H9 (cell line): Measurements from ENCODE around the gene OCSTAMP. TPM values are rescaled to one million over a fixed set of nuclear protein-coding genes. Genes with fewer than 3 reads are reported as not detected.

ENCODE experiments used
- DNase-seq: peaks from one replicate; pipeline ENCODE4 v3.0.0-alpha.2; 2017
- H2AFZ ChIP-seq: one replicate; pipeline ENCODE4 v1.6.1; 2013; ENCODE audit warnings: mild to moderate bottlenecking, low read length, control low read depth, moderate library complexity
- H2AK5ac ChIP-seq: 2 replicates; pipeline ENCODE4 v1.6.1; 2013; ENCODE audit warnings: low read length, control low read depth, mixed read lengths; ENCODE audit not compliant: insufficient read length
- H2BK120ac ChIP-seq: one replicate; pipeline ENCODE4 v1.6.1; 2013; ENCODE audit warnings: low read depth, mild to moderate bottlenecking, low read length, control low read depth, inconsistent platforms; ENCODE audit not compliant: poor library complexity, severe bottlenecking
- H2BK12ac ChIP-seq: 2 replicates; pipeline ENCODE4 v1.6.1; 2013; ENCODE audit warnings: low read length, control low read depth, mixed read lengths, low read depth; ENCODE audit not compliant: insufficient read length
- H2BK15ac ChIP-seq: 2 replicates; pipeline ENCODE4 v1.6.1; 2013; ENCODE audit warnings: low read depth, low read length, control low read depth
- H2BK20ac ChIP-seq: one replicate; pipeline ENCODE4 v1.6.1; 2013; ENCODE audit warnings: low read depth, mild to moderate bottlenecking, low read length, control low read depth, inconsistent platforms; ENCODE audit not compliant: poor library complexity, severe bottlenecking
- H2BK5ac ChIP-seq: 2 replicates; pipeline ENCODE4 v1.6.1; 2013; ENCODE audit warnings: low read length, control low read depth, mixed read lengths; ENCODE audit not compliant: insufficient read length
- H3K14ac ChIP-seq: 2 replicates; pipeline ENCODE4 v1.6.1; 2013; ENCODE audit warnings: low read length, control low read depth; ENCODE audit not compliant: insufficient read depth
- H3K18ac ChIP-seq: 2 replicates; pipeline ENCODE4 v1.6.1; 2013; ENCODE audit warnings: low read depth, mild to moderate bottlenecking, mixed read lengths, low read length, control low read depth; ENCODE audit not compliant: insufficient read length
- H3K23ac ChIP-seq: 2 replicates; pipeline ENCODE4 v1.6.1; 2013; ENCODE audit warnings: low read length, control low read depth, mixed read lengths, low read depth; ENCODE audit not compliant: insufficient read length
- H3K23me2 ChIP-seq: 2 replicates; pipeline ENCODE4 v1.6.1; 2013; ENCODE audit warnings: low read depth, mild to moderate bottlenecking, mixed read lengths, low read length, control low read depth; ENCODE audit not compliant: insufficient read length, poor library complexity, severe bottlenecking
- H3K27ac ChIP-seq: 2 replicates; pipeline ENCODE4 v1.5.1; 2013; ENCODE audit warnings: low read length, control low read depth, mixed read lengths, low read depth; ENCODE audit not compliant: insufficient read length
- H3K27me3 ChIP-seq: 2 replicates; pipeline ENCODE4 v1.6.1; 2013; ENCODE audit warnings: low read length, control low read depth, inconsistent platforms; ENCODE audit not compliant: insufficient read depth
- H3K4ac ChIP-seq: 2 replicates; pipeline ENCODE4 v1.6.1; 2013; ENCODE audit warnings: low read depth, mild to moderate bottlenecking, control low read depth, inconsistent platforms, low read length, moderate library complexity
- H3K4me1 ChIP-seq: 2 replicates; pipeline ENCODE4 v1.6.1; 2013; ENCODE audit warnings: low read length, control low read depth, inconsistent platforms; ENCODE audit not compliant: insufficient read depth
- H3K4me2 ChIP-seq: 2 replicates; pipeline ENCODE4 v1.6.1; 2013; ENCODE audit warnings: low read length, control low read depth, mixed read lengths; ENCODE audit not compliant: insufficient read length, insufficient read depth
- H3K56ac ChIP-seq: 2 replicates; pipeline ENCODE4 v1.6.1; 2013; ENCODE audit warnings: low read depth, mild to moderate bottlenecking, mixed read lengths, low read length, control low read depth; ENCODE audit not compliant: insufficient read length
- H3K79me1 ChIP-seq: 2 replicates; pipeline ENCODE4 v1.6.1; 2013; ENCODE audit warnings: low read depth, mild to moderate bottlenecking, moderate library complexity, low read length, control low read depth, inconsistent platforms; ENCODE audit not compliant: insufficient read depth, poor library complexity, severe bottlenecking
- H3K79me2 ChIP-seq: 2 replicates; pipeline ENCODE4 v1.6.1; 2013; ENCODE audit warnings: low read length, control low read depth, inconsistent platforms; ENCODE audit not compliant: insufficient read depth
- H3K9ac ChIP-seq: 2 replicates; pipeline ENCODE4 v1.6.1; 2013; ENCODE audit warnings: low read length, control low read depth, mixed read lengths; ENCODE audit not compliant: insufficient read length; ENCODE audit errors: extremely low read depth
- H3K9me3 ChIP-seq: one replicate; pipeline ENCODE4 v1.6.1; 2013; ENCODE audit warnings: low read depth, low read length, inconsistent platforms; ENCODE audit not compliant: control insufficient read depth
- H3T11ph ChIP-seq: one replicate; pipeline ENCODE4 v1.6.1; 2013; ENCODE audit warnings: mild to moderate bottlenecking, low read length, control low read depth, inconsistent platforms
- H4K20me1 ChIP-seq: one replicate; pipeline ENCODE4 v1.6.1; 2013; ENCODE audit not compliant: control insufficient read depth, insufficient read length, insufficient read depth
- H4K5ac ChIP-seq: 2 replicates; pipeline ENCODE4 v1.6.1; 2013; ENCODE audit warnings: low read depth, mild to moderate bottlenecking, mixed read lengths, low read length, control low read depth; ENCODE audit not compliant: insufficient read length
- H4K8ac ChIP-seq: replicated peaks from 2 replicates; pipeline ENCODE4 v1.6.1; 2013; ENCODE audit warnings: low read length, control low read depth, mixed read lengths, low read depth; ENCODE audit not compliant: insufficient read length
- H4K91ac ChIP-seq: 2 replicates; pipeline ENCODE4 v1.6.1; 2013; ENCODE audit warnings: low read depth, mild to moderate bottlenecking, moderate library complexity, mixed read lengths, low read length, control low read depth; ENCODE audit not compliant: insufficient read length
- H3K27ac Mint-ChIP-seq, 3 experiments: 2 replicates in 2 of 3; 3 replicates in 1 of 3; pipeline ENCODE4 v1.8.0; 2020 to 2021; ENCODE audit warnings: mixed read lengths in 3 of 3, mild to moderate bottlenecking in 1 of 3, moderate library complexity in 1 of 3
- H3K27me3 Mint-ChIP-seq: 2 replicates; pipeline ENCODE4 v1.8.0; 2021; ENCODE audit warnings: low read depth, mild to moderate bottlenecking, moderate library complexity, mixed read lengths
- H3K36me3 Mint-ChIP-seq, 3 experiments: 2 replicates in 2 of 3; 3 replicates in 1 of 3; pipeline ENCODE4 v1.8.0; 2020 to 2021; ENCODE audit warnings: low read depth in 3 of 3, mixed read lengths in 3 of 3; ENCODE audit not compliant: insufficient read depth in 1 of 3
- H3K4me1 Mint-ChIP-seq, 2 experiments: 2 replicates each; pipeline ENCODE4 v1.8.0; 2020; ENCODE audit warnings: mixed read lengths in 2 of 2
- H3K4me3 Mint-ChIP-seq, 2 experiments: 2 replicates in 1 of 2; 3 replicates in 1 of 2; pipeline ENCODE4 v1.8.0; 2020 to 2021; ENCODE audit warnings: mild to moderate bottlenecking in 2 of 2, mixed read lengths in 2 of 2, moderate library complexity in 1 of 2
- H3K9me3 Mint-ChIP-seq, 2 experiments: 2 replicates in 1 of 2; 3 replicates in 1 of 2; pipeline ENCODE4 v1.8.0; 2020; ENCODE audit warnings: mild to moderate bottlenecking in 2 of 2, mixed read lengths in 2 of 2, moderate library complexity in 1 of 2
- CTCF ChIP-seq: fragments of 200-600 bp; sonication (generic); conservative IDR thresholded peaks from 3 replicates; pipeline ENCODE4 v1.8.0; 2021; ENCODE audit warnings: antibody characterized with exemption, mild to moderate bottlenecking
- WGBS: extraction: QIAGEN DNeasy Blood & Tissue Kit; methylation state at CpG from one replicate; pipeline ENCODE4 v1.1.7; 2013; ENCODE audit warnings: missing lambda C conversion rate, low lambda C conversion rate, mixed read lengths; ENCODE audit not compliant: insufficient read length; ENCODE audit errors: extremely low coverage; 5-methylcytosine and 5-hydroxymethylcytosine counted together
- total RNA-seq: library from RNA; stranded (reverse); gene quantifications from 2 replicates; pipeline ENCODE4 v1.2.1, GENCODE V29; 2021

OCSTAMP gene
- total RNA-seq, 1 experiment from 2014 or later = not detected

DNA sequence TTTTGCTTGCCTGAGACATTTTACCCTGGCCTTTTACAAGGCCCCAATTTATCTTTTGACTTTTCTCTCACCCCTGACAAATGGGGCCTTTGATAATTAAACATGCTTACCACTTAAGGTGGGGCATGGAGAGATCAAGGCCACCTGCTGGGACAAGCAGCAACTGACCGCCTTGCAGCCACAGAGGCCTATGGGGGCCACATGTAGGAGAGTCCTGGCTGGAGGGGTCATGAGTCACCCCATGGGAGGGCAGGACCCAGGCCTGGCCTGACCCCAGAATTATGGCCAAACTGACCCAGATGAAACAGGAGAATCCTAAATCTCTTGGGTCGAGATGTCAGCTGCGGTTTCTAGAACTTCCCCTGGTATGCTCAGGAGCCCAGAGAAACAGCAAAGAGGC is 8.5 kb upstream of the OCSTAMP start:
- Histone ChIP-seq H3K23ac (no peak overlapping the region), H4K8ac (no peak overlapping the region), H4K20me1 (no peaks in the 10 kb centered on the region), H3K18ac (no peak overlapping the region), H2BK20ac (no peak overlapping the region), H4K5ac (no peak overlapping the region), H2BK5ac (no peak overlapping the region), H3K79me2 (no peaks in the 10 kb centered on the region), H2BK120ac (no peak overlapping the region), H3K14ac (no peak overlapping the region), H3K4me1 (peaks cover 7% of the 10 kb centered on the region; the same call in 1 of the 2 replicates), H3K56ac (no peak overlapping the region), H3K4me2 (no peak overlapping the region), H3K9ac (no peak overlapping the region), H3K23me2 (peaks cover 5% of the 10 kb centered on the region), H3T11ph (no peak overlapping the region), H3K9me3 (no peaks in the 10 kb centered on the region), H3K79me1 (no peaks in the 10 kb centered on the region), H3K4ac (no peak overlapping the region), H3K27me3 (no peaks in the 10 kb centered on the region), H2AFZ (no peak overlapping the region), H2BK12ac (no peak overlapping the region), H4K91ac (no peak overlapping the region), H2BK15ac (no peak overlapping the region), H2AK5ac (no peak overlapping the region), H3K27ac (no peak overlapping the region)
- no peak for DNase-seq
- Mint-ChIP-seq H3K9me3 (no peaks in the 10 kb centered on the region), H3K4me3 (no peak overlapping the region), H3K4me1 (peaks cover 42 to 54% of the 10 kb centered on the region in 2 experiments), H3K36me3 (no peaks in the 10 kb centered on the region), H3K27ac (no peak overlapping the region), H3K27me3 (no peaks in the 10 kb centered on the region)
- WGBS = no CpG with 5 or more reads among the region's 3 CpGs
- no peak for TF ChIP-seq CTCF
